T47D (cell line): ENCODE results near the gene WNK1.
"Not testable (repeated sequence)": the region's sequence is repeated elsewhere in the genome, so short reads cannot be mapped to it uniquely, and the experiment has no call there.

Source experiments
- DNase-seq, 2 experiments: peaks; one replicate each; pipeline versions ENCODE4 v3.0.0 to v3.0.0-alpha.2; 2011 to 2012; ENCODE audit warnings: low read depth in 1 of 2, low spot score in 1 of 2
- JUND ChIP-seq: IDR thresholded peaks from 2 replicates; pipeline ENCODE4 v1.6.1; 2012; ENCODE audit warnings: low read depth
- in situ Hi-C: cut with HindIII; loops from 2 replicates; pipeline ENCODE4 v1.10.0; 2016; ENCODE audit warnings: low sequenced_read_pairs, low pct_unique_long_range_greater_than_20kb

WNK1 gene

DNA sequence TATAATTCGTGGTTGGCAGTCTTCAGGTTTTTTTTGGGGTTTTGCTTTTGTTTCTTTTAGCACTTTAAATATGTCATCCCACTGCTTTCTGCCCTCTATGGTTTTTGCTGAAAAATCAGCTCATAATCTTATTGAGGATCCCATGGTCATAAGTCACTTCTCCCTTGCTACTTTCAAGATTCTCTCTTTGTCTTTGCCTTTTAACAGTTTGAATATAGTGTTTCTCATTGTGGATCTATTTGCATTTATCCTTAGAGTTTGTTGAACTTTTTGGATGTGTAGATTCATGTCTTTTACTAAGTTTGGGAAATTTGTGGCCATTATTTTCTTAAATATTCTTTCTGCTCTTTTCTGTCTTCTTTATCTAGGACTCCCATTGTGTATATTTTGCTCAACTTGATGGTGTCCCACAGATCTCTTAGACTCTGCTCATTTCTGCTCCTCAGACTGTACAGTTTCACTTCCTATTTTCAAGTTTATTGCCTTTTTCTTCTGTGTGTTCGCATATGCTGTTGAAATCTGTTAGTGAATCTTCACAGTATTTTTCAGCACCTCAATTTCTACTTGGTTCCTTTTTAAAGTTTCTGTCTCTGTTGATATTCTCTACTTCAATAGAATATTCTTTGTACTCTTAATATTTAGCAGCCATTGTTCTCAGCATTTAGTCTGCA, 70.8 kb downstream of the WNK1 start:
- TF ChIP-seq JUND = no peak
- no peak for DNase-seq
- in situ Hi-C loops = no loop called here

DNA sequence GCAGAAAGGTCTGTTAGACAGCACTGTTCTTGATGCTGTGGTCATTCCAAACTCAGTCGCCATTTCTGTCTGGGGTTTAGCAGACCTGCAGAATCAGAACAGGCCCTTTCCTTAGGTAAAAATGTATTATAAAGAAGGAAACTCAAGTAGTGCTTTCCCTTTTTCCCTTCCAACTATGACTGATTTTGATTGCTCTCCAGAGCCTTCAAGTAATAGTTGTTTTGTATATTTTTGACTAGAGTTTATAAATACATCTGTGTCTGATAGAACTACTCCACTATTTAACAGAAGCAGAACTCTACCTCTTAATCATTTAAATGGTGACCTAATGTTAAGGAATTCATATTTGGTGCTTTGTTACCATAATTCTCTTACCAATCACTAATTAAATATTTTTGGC, 74.0 kb downstream of the WNK1 start:
- TF ChIP-seq JUND = no peak
- no peak for DNase-seq
- in situ Hi-C loops = no loop called here

DNA sequence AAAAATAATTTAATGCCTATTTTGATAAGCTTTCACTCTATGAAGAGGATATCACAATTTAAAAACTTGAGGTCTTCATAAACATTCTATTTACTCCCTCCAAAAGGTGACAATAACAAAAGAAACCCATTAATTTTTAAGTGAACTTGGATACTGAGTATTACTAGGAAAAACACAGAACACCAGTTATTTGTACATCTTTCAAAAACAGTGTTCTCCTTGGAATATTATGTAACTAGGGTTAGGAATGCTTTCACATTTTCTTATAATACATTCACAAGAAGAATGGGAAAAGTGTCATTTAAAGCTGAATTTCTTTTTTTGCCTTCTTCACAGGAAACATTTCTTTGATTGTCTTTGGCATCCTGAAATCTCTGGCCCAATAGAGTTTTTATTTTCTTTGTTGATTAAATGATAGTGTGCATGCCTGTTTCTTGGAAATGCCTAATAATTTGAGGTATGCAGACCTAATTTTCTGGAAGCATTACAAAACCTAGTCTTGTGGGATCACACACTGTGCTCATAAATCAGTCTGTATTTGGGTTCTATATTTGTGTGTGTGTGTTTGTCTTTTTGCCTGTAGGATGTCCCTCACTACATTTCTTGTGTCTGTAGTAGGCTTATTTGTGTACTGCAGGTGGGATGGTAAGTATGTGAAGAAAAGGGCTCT, 76.5 kb downstream of the WNK1 start:
- no peak for DNase-seq
- in situ Hi-C loops = no loop called here
- no peak for TF ChIP-seq JUND

DNA sequence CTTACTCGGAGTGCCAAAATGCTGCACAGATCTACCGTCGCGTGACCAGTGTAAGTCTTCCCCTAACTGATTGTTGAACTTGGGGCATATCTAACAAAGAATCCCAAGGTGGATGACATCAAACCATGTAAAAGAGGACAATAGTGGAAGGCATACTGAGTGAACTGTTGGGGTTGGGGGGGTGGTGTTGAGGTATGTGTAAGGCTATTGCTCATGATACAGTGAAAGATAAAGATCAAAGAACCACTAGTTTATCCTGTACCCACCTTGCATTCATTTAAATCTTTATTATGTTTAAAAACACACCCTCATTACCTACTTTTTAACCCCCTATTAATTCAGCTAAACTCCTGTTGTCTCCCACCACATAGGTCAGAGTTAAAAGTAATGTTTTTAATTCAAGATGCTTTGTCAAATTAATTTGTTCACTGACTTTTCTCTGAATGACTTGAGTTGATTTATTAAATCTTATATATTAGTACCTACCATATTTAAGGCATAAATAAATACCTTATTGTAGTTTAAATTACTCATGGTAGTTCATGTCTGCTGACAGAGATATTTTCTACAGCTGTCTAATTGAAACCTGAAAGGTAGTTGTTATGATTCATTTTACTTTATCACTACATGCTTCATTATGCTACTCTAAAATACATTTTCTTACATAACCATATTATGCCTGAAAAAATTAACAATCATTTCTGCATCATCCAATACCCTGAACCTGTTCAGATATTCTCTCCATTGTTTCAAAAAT, 77.9 kb downstream of the WNK1 start:
- in situ Hi-C loops = no loop called here
- DNase-seq = no peak
- TF ChIP-seq JUND = no peak

DNA sequence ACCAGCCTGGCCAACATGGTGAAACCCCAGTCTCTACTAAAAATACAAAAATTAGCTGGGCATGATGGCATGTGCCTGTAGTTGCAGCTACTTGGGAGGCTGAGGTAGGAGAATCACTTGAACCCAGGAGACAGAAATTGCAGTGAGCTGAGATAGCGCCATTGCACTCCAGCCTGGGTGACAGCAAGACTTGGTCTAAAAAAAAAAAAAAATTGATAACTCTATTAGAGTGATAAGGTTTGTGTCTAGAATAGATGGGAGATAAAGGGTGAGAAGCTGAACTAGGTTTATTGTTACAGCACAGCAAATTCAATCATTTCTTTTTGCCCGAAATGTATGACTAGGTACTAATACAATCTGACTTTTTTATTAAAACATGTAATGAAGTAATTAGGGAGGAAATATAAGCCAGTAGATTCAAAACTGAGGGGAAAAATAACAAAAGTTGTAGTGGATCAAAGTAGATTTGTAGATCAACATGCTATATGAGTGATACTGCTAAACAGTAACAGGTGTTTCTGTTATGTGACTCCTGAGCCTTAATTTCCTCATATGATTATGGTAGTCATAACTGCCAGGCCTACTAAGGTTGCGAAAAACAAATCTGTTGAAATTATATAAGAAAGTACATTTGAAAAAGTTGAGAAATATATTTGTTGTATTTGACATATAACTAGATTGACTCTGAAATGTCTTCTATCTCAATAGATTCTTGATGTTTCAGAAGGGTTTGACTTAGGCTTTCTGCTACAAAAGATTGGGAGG, 83.6 kb downstream of the WNK1 start:
- in situ Hi-C loops = no loop called here
- DNase-seq = no peak
- TF ChIP-seq JUND = no peak

DNA sequence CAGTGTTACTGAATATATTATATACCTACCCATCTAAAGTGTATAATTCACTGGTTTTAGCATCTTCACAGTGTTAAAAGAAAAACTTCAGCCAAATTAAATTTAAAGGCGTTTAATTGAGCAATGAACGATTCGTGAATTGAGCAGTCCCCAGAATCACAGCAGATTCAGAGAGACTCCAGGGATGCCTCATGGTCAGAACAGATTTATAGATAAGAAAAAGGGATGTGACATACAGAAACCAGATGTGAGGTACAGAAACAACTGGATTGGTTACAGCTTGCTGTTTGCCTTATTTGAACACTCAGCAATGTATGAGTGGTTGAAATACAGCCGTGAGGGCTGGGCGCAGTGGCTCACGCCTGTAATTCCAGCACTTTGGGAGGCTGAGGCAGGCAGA, 84.6 kb downstream of the WNK1 start:
- in situ Hi-C loops = no loop called here
- no peak for TF ChIP-seq JUND
- DNase-seq = no peak

DNA sequence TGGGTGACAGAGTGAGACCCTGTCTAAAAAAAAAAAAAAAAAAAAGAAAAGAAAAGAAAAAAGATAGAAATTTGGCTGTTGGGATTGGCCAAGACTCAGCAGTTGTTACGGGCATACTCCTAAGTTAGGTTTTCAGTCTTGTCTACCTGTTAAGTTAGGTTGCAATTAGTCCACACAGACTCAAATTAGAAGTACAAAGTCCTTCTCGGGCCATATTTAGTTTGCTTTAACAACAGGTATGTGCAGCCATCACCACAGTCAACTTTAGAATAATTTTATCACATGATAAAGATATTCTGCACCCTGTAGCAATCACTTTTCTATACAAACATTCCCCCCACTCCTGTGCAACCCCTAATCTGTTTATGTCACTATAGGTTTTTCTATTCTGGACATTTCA, 85.2 kb downstream of the WNK1 start:
- in situ Hi-C loops = no loop called here
- no peak for TF ChIP-seq JUND

DNA sequence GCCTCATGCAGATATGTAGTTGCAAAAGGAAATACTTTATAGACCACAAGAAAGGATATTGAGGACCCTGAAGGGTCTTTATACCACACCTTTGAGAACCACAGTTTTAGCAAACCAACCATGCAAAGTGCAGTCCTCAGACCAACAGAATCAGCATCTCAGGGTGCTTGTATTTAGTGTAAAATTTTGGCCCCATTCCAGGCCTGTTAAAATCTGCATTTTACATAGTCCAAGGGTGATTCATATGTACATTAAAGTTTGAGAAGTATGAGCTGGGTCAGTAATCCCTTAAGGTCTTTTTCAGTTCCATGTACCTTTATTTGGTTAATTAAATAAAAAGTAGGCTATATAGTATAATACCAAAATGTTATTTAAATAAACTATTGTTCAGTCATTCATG, 91.2 kb downstream of the WNK1 start:
- peak; percentile 17 to 25 for DNase-seq
- in situ Hi-C loops = no loop called here
- TF ChIP-seq JUND = peak; percentile 33; the same call in 1 of the 2 replicates

More for the DNA sequence above, 85.2 kb downstream of the WNK1 start:
- DNase-seq = no peak

DNA sequence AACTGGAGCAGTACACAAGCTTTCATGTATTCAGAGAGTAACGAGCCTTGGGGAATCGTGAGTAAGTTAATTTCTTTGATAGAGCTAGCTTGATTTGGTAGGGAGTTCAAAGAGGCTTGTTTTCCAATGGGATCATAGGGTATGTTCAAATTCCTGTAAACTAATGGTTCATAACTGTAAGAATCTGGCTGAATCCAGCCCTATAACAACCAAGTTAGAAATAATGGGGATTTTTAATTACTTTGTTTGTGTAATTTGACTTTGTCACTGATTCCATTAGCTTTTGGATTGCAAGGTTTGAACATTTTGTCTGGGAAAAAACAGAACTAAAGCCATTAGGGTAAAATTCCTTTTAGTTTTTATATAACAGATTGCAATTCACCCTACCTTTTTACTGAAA, 94.0 kb downstream of the WNK1 start:
- in situ Hi-C loops = no loop called here
- TF ChIP-seq JUND = no peak
- DNase-seq = no peak

DNA sequence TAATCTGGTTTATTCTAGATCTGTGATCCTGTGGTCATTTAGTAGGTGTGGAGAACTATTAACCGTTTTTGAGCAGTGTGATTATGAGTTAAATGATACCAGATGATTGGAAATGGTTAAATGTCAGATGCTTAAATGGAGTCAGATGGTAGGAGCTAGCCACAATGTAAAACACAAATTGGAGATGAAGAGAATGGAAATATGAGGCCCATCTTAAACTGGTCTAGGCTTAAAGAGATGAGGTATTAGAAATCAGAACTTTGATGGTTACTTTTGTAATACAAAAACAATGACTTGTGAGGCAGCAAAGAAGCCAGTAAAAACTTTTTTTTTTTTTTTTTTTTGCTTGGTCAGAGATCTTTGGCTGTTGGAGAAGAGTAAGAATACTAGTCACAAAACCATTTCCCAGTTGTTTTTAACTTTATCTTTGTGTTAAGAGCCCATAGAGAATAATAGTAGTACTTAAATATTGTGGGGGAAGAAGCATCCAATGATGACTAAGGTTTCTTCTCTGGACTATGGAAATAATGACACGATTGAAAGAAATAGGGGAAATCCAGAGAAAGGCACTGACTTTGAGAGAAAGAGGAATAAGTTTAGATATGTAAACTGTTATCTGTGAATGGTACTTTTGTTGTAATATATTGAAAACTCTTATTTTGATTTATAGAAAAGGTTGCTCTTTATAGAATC, 95.9 kb downstream of the WNK1 start:
- no peak for TF ChIP-seq JUND
- DNase-seq = no peak
- in situ Hi-C loops = no loop called here

DNA sequence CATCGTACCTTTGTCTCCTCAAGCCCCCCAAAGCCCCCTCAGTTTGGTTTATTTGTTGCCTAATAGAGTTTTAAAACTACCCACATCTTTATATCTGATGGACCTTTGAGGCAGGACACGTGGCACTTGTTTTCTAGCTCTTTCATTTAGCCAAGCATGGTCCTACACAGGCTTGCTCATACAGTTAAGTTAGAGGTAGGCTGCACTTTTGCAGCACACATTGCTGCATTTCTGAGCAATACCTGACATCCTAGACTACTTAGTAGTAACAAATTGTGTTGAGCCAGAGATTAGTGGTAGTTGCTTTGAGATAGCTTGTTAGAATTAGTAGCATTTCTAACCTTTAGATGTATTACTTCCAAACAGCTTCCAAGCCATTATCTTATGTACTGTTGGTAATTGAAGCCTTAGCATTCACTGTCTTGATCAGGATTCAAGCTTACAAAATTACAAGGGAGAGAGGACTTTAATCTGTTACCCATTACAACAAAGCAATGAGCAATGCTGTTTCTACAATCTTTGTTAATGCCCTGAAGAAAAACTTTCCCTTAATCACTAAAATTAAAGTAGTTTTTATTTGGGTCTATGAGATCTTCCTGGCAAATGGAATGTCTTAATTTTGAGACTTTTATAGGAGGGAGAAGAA, 96.6 kb downstream of the WNK1 start:
- in situ Hi-C loops = no loop called here
- DNase-seq = no peak
- TF ChIP-seq JUND = no peak

DNA sequence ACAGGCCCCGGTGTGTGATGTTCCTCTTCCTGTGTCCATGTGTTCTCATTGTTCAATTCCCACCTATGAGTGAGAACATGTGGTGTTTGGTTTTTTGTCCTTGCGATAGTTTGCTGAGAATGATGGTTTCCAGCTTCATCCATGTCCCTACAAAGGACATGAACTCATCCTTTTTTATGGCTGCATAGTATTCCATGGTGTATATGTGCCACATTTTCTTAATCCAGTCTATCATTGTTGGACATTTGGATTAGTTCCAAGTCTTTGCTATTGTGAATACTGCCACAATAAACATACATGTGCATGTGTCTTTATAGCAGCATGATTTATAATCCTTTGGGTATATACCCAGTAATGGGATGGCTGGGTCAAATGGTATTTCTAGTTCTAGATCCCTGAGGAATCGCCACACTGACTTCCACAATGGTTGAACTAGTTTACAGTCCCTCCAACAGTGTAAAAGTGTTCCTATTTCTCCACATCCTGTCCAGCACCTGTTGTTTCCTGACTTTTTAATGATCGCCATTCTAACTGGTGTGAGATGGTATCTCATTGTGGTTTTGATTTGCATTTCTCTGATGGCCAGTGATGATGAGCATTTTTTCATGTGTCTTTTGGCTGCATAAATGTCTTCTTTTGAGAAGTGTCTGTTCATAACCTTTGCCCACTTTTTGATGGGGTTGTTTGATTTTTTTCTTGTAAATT, 97.5 kb downstream of the WNK1 start:
- DNase-seq, in situ Hi-C loops: not testable (repeated sequence)
